NCI-H2196 treated with DMSO at 0.1 percent for 48 hours (cell line): ENCODE measurements around the gene NOVA1.

Experiments used
- DNase-seq: peaks from one replicate; lab custom pipeline; 2025; ENCODE audit not compliant: unreplicated experiment; lab: John Stamatoyannopoulos, UW

Gene NOVA1

GRCh38 chr14:26594756-26595545 lies 2.9 kb downstream of the NOVA1 start:
- DNase-seq: no peak

GRCh38 chr14:26594148-26594547 lies 3.7 kb downstream of the NOVA1 start:
- DNase-seq: no peak

- DNase-seq: no peak
Observed at GRCh38 chr14:26593357-26593756, 4.5 kb downstream of the NOVA1 start.

GRCh38 chr14:26589925-26590324 lies 7.9 kb downstream of the NOVA1 start:
- no peak for DNase-seq

GRCh38 chr14:26577711-26578110 lies 20.1 kb downstream of the NOVA1 start:
- no peak for DNase-seq

- no peak for DNase-seq
Observed at GRCh38 chr14:26554069-26554772, 43.6 kb downstream of the NOVA1 start.

GRCh38 chr14:26549571-26549970 lies 48.3 kb downstream of the NOVA1 start:
- DNase-seq: no peak

- DNase-seq: no peak
Observed at GRCh38 chr14:26548406-26548805, 49.4 kb downstream of the NOVA1 start.

GRCh38 chr14:26538176-26538575 lies 59.7 kb downstream of the NOVA1 start:
- DNase-seq: no peak

GRCh38 chr14:26531894-26532293 lies 65.9 kb downstream of the NOVA1 start:
- no peak for DNase-seq

- DNase-seq: no peak
Observed at GRCh38 chr14:26528415-26529182, 69.2 kb downstream of the NOVA1 start.

- DNase-seq: peak; percentile 2
Observed at GRCh38 chr14:26527095-26527494, 70.7 kb downstream of the NOVA1 start.

GRCh38 chr14:26526137-26526536 lies 71.7 kb downstream of the NOVA1 start:
- DNase-seq: no peak

GRCh38 chr14:26525085-26525484 lies 72.7 kb downstream of the NOVA1 start:
- DNase-seq: no peak

- no peak for DNase-seq
Observed at GRCh38 chr14:26522967-26523366, 74.9 kb downstream of the NOVA1 start.

GRCh38 chr14:26517771-26518170 lies 80.1 kb downstream of the NOVA1 start:
- no peak for DNase-seq

GRCh38 chr14:26500028-26500427 lies 97.8 kb downstream of the NOVA1 start:
- no peak for DNase-seq

GRCh38 chr14:26499546-26499945 lies 98.3 kb downstream of the NOVA1 start:
- no peak for DNase-seq

- no peak for DNase-seq
Observed at GRCh38 chr14:26486922-26487321, 110.9 kb downstream of the NOVA1 start.

GRCh38 chr14:26484562-26484961 lies 113.3 kb downstream of the NOVA1 start:
- no peak for DNase-seq

- DNase-seq: no peak
Observed at GRCh38 chr14:26478967-26479366, 118.9 kb downstream of the NOVA1 start.

- no peak for DNase-seq
Observed at GRCh38 chr14:26466862-26467261, 131.0 kb downstream of the NOVA1 start.
